PC-9 (cell line): ENCODE results near the gene AIF1L. TPM values are rescaled to one million over a fixed set of nuclear protein-coding genes. Genes with fewer than 3 reads are reported as not detected.

Experiments
- BruUV-seq: library from RNA; stranded (reverse); fragments of 400-500 nt; replicated peaks from 2 replicates; lab custom pipeline; 2021; lab: Mats Ljungman, UMichigan
- CTCF ChIA-PET: fragments of 300-600 bp; sonication (Branson Sonifier 250); formaldehyde crosslinking; loops from one replicate; lab custom pipeline; 2022; ENCODE audit warnings: antibody characterized with exemption; lab: Charles Lee
- POLR2A ChIA-PET: fragments of 300-600 bp; sonication (Branson Sonifier 250); formaldehyde crosslinking; loops from one replicate; lab custom pipeline; 2022; ENCODE audit warnings: antibody characterized with exemption; ENCODE audit not compliant: unreplicated experiment; lab: Charles Lee
- DNase-seq, 2 experiments: peaks; one replicate each; pipeline versions ENCODE4 v3.0.0 to v3.0.0-alpha.2; 2015 to 2022; ENCODE audit warnings: mixed read lengths in 1 of 2
- H2AFZ ChIP-seq: fragments of 200-600 bp; sonication (generic); 2 replicates; pipeline ENCODE4 v1.8.1; 2017; ENCODE audit warnings: antibody characterized with exemption
- H3F3A ChIP-seq: fragments of 200-600 bp; sonication (generic); 2 replicates; pipeline ENCODE4 v1.8.1; 2017; ENCODE audit warnings: antibody characterized with exemption, mild to moderate bottlenecking, low read depth; ENCODE audit not compliant: insufficient read depth
- H3K27ac ChIP-seq: fragments of 200-600 bp; sonication (generic); 2 replicates; pipeline ENCODE4 v1.6.1; 2016; ENCODE audit warnings: mixed run types
- H3K27me3 ChIP-seq: fragments of 200-600 bp; sonication (generic); 2 replicates; pipeline ENCODE4 v1.6.1; 2016; ENCODE audit warnings: low read depth, mixed run types; ENCODE audit not compliant: insufficient read depth
- H3K36me3 ChIP-seq: fragments of 200-600 bp; sonication (generic); 2 replicates; pipeline ENCODE4 v1.6.1; 2016; ENCODE audit warnings: low read depth, mixed run types
- H3K4me1 ChIP-seq: fragments of 200-600 bp; sonication (generic); replicated peaks from 2 replicates; pipeline ENCODE4 v1.6.1; 2016; ENCODE audit warnings: mixed run types; ENCODE audit not compliant: insufficient read depth
- H3K4me2 ChIP-seq: fragments of 200-600 bp; sonication (generic); 2 replicates; pipeline ENCODE4 v1.6.1; 2017; ENCODE audit warnings: mixed run types
- H3K4me3 ChIP-seq: fragments of 200-600 bp; sonication (generic); 2 replicates; pipeline ENCODE4 v1.6.1; 2016; ENCODE audit warnings: mixed run types
- H3K79me2 ChIP-seq: fragments of 200-600 bp; sonication (generic); 2 replicates; pipeline ENCODE4 v1.6.1; 2017; ENCODE audit warnings: low read depth, mixed run types
- H3K9me2 ChIP-seq: fragments of 200-600 bp; sonication (generic); 2 replicates; pipeline ENCODE4 v1.8.1; 2017; ENCODE audit warnings: mild to moderate bottlenecking; ENCODE audit not compliant: insufficient read depth
- H3K9me3 ChIP-seq: fragments of 200-600 bp; sonication (generic); 2 replicates; pipeline ENCODE4 v1.8.1; 2016; ENCODE audit warnings: low read depth; ENCODE audit not compliant: insufficient read depth
- H4K20me1 ChIP-seq: fragments of 200-600 bp; sonication (generic); 2 replicates; pipeline ENCODE4 v1.8.1; 2017; ENCODE audit not compliant: insufficient read depth
- CTCF ChIP-seq: fragments of 200-600 bp; sonication (generic); conservative IDR thresholded peaks from 2 replicates; pipeline ENCODE4 v1.6.1; 2017; ENCODE audit warnings: mixed run types, antibody characterized with exemption, mild to moderate bottlenecking, moderate library complexity
- EZH2 ChIP-seq: fragments of 200-600 bp; sonication (generic); IDR thresholded peaks from 2 replicates; pipeline ENCODE4 v1.8.0; 2017; ENCODE audit warnings: antibody characterized with exemption, low read depth
- intact Hi-C: fragments of 100-400 bp; cut with micrococcal nuclease; formaldehyde crosslinking; loops from one replicate; pipeline ENCODE4 v1.10.0; 2022; ENCODE audit not compliant: unreplicated experiment
- total RNA-seq: library from RNA; stranded (reverse); gene quantifications from 2 replicates; pipeline ENCODE4 v1.2.3, GENCODE V29; 2021

Gene AIF1L
- total RNA-seq, 1 experiment from 2014 or later, result 87.3 TPM

- intact Hi-C loops, result no loop called here
- TF ChIP-seq CTCF, result no peak
- TF ChIP-seq EZH2, result no peak
- Histone ChIP-seq H3K79me2 (no peaks in the 10 kb centered on the region), H3K9me3 (no peaks in the 10 kb centered on the region), H3K9me2 (no peaks in the 10 kb centered on the region), H3K4me3 (no peak overlapping the region), H3K27me3 (no peaks in the 10 kb centered on the region), H3K4me1 (no peaks in the 10 kb centered on the region), H4K20me1 (peaks cover 29% of the 10 kb centered on the region), H2AFZ (no peak overlapping the region), H3K4me2 (no peak overlapping the region), H3K27ac (no peak overlapping the region), H3F3A (peaks cover 2% of the 10 kb centered on the region; the same call in 1 of the 2 replicates), H3K36me3 (peaks cover 22% of the 10 kb centered on the region; the same call in 1 of the 2 replicates)
- DNase-seq, result no peak
- CTCF ChIA-PET, result no interaction called here
- no TSS peak for BruUV-seq
- POLR2A ChIA-PET, result no interaction called here
Observed at GRCh38 chr9:131165523-131165922, 69.2 kb downstream of the AIF1L start.

GRCh38 chr9:131167146-131167692, 70.9 kb downstream of the AIF1L start:
- Histone ChIP-seq H3K9me3 (no peaks in the 10 kb centered on the region), H4K20me1 (peaks cover 32% of the 10 kb centered on the region), H3K9me2 (no peaks in the 10 kb centered on the region), H3K4me2 (no peak overlapping the region), H3F3A (no peaks in the 10 kb centered on the region), H3K4me1 (no peaks in the 10 kb centered on the region), H3K36me3 (peaks cover 22% of the 10 kb centered on the region; the same call in 1 of the 2 replicates), H3K27ac (no peak overlapping the region), H3K79me2 (no peaks in the 10 kb centered on the region), H3K27me3 (no peaks in the 10 kb centered on the region), H3K4me3 (no peak overlapping the region), H2AFZ (no peak overlapping the region)
- ChIA-PET POLR2A (no interaction called here), CTCF (no interaction called here)
- no TSS peak for BruUV-seq
- TF ChIP-seq CTCF (no peak), EZH2 (no peak)
- no peak for DNase-seq
- intact Hi-C loops, result no loop called here

GRCh38 chr9:131167936-131168335, 71.6 kb downstream of the AIF1L start:
- Histone ChIP-seq H3F3A (no peaks in the 10 kb centered on the region), H3K4me3 (no peak overlapping the region), H3K79me2 (no peaks in the 10 kb centered on the region), H2AFZ (no peak overlapping the region), H3K4me1 (no peaks in the 10 kb centered on the region), H4K20me1 (peaks cover 32% of the 10 kb centered on the region), H3K9me2 (no peaks in the 10 kb centered on the region), H3K27ac (no peak overlapping the region), H3K36me3 (peaks cover 17% of the 10 kb centered on the region; the same call in 1 of the 2 replicates), H3K9me3 (no peaks in the 10 kb centered on the region), H3K4me2 (no peak overlapping the region), H3K27me3 (no peaks in the 10 kb centered on the region)
- ChIA-PET CTCF (no interaction called here), POLR2A (no interaction called here)
- intact Hi-C loops, result no loop called here
- TF ChIP-seq EZH2, result no peak
- TF ChIP-seq CTCF, result no peak
- no TSS peak for BruUV-seq
- no peak for DNase-seq
